Fibroblast of upper back skin (primary cell): Measurements from ENCODE around the gene CCDC154.

Experiments
- DNase-seq: peaks from one replicate; pipeline ENCODE4 v3.0.0-alpha.2; 2013

The CCDC154 gene

GRCh38 chr16:1413684-1414531, 30.4 kb downstream of the CCDC154 start:
- DNase-seq: peak; percentile 28

GRCh38 chr16:1412847-1413246, 31.5 kb downstream of the CCDC154 start:
- DNase-seq: no peak

GRCh38 chr16:1408171-1408837, 36.1 kb downstream of the CCDC154 start:
- DNase-seq: peak; percentile 88

- peak; percentile 35 for DNase-seq
These were observed 36.6 kb downstream of the CCDC154 start for GRCh38 chr16:1407753-1408152.

- DNase-seq: no peak
These were observed 40.6 kb downstream of the CCDC154 start for GRCh38 chr16:1403733-1404132.

GRCh38 chr16:1403036-1403435, 41.3 kb downstream of the CCDC154 start:
- DNase-seq: no peak

GRCh38 chr16:1401758-1402154, 42.6 kb downstream of the CCDC154 start:
- no peak for DNase-seq

GRCh38 chr16:1401061-1401757, 43.1 kb downstream of the CCDC154 start:
- no peak for DNase-seq

GRCh38 chr16:1398826-1399581, 45.4 kb downstream of the CCDC154 start:
- DNase-seq: no peak

GRCh38 chr16:1398351-1398750, 46.0 kb downstream of the CCDC154 start:
- DNase-seq: no peak

- no peak for DNase-seq
These were observed 46.6 kb downstream of the CCDC154 start for GRCh38 chr16:1397779-1398178.

- DNase-seq: no peak
These were observed 48.8 kb downstream of the CCDC154 start for GRCh38 chr16:1395444-1396031.

- DNase-seq: no peak
These were observed 49.9 kb downstream of the CCDC154 start for GRCh38 chr16:1394367-1394951.

- DNase-seq: no peak
These were observed 50.7 kb downstream of the CCDC154 start for GRCh38 chr16:1393613-1394176.

- no peak for DNase-seq
These were observed 51.5 kb downstream of the CCDC154 start for GRCh38 chr16:1392826-1393225.

GRCh38 chr16:1390239-1390779, 54.0 kb downstream of the CCDC154 start:
- DNase-seq: no peak

- DNase-seq: no peak
These were observed 54.6 kb downstream of the CCDC154 start for GRCh38 chr16:1389762-1390161.

GRCh38 chr16:1387331-1387730, 57.0 kb downstream of the CCDC154 start:
- DNase-seq: no peak

- DNase-seq: no peak
These were observed 59.1 kb downstream of the CCDC154 start for GRCh38 chr16:1385232-1385631.
